Naive B cell (primary cell): ENCODE data around the gene LRCH1. TPM values are rescaled to one million over a fixed set of nuclear protein-coding genes. Genes with fewer than 3 reads are reported as not detected.
"Not testable (repeated sequence)": the region's sequence is repeated elsewhere in the genome, so short reads cannot be mapped to it uniquely, and the experiment has no call there.

Experiments
- ATAC-seq, 2 donors: fragments of 150-1000 bp; cut with Tn5 transposase; 2 replicates each; pipeline ENCODE4 v1.10.0; 2021; ENCODE audit warnings: low read depth in 2 of 2, mild to moderate bottlenecking in 2 of 2, moderate library complexity in 2 of 2
- DNase-seq: peaks from one replicate; pipeline ENCODE4 v3.0.0; 2022
- H3K27ac Mint-ChIP-seq, 6 donors: one replicate each; pipeline ENCODE4 v1.8.0; 2020 to 2022; ENCODE audit warnings: mild to moderate bottlenecking in 6 of 6, mixed read lengths in 6 of 6, moderate library complexity in 5 of 6, inconsistent platforms in 2 of 6
- H3K27me3 Mint-ChIP-seq, 3 donors: one replicate each; pipeline ENCODE4 v1.8.0; 2021 to 2022; ENCODE audit warnings: mixed read lengths in 3 of 3, mild to moderate bottlenecking in 1 of 3
- H3K36me3 Mint-ChIP-seq, 2 donors: one replicate each; pipeline ENCODE4 v1.8.0; 2020 to 2022; ENCODE audit warnings: mixed read lengths in 2 of 2, inconsistent platforms in 1 of 2, mild to moderate bottlenecking in 1 of 2
- H3K4me1 Mint-ChIP-seq, 3 donors: one replicate each; pipeline ENCODE4 v1.8.0; 2020 to 2022; ENCODE audit warnings: mixed read lengths in 3 of 3, inconsistent platforms in 1 of 3, mild to moderate bottlenecking in 1 of 3, moderate library complexity in 1 of 3
- H3K4me3 Mint-ChIP-seq, 8 donors: one replicate each; pipeline ENCODE4 v1.8.0; 2020 to 2022; ENCODE audit warnings: mild to moderate bottlenecking in 8 of 8, mixed read lengths in 8 of 8, moderate library complexity in 8 of 8, inconsistent platforms in 2 of 8
- H3K9me3 Mint-ChIP-seq, 7 donors: one replicate each; pipeline ENCODE4 v1.8.0; 2020 to 2022; ENCODE audit warnings: mixed read lengths in 7 of 7, mild to moderate bottlenecking in 5 of 7, inconsistent platforms in 2 of 7, moderate library complexity in 1 of 7
- polyA plus RNA-seq, 6 donors: library from polyadenylated mRNA; unstranded; fragments of 300-500 nt; fragmentation: Illumina TruSeq; gene quantifications; one replicate each; pipeline ENCODE4 v1.2.3, GENCODE V29; 2021; ENCODE audit warnings: low read depth in 6 of 6

Gene LRCH1, protein sequence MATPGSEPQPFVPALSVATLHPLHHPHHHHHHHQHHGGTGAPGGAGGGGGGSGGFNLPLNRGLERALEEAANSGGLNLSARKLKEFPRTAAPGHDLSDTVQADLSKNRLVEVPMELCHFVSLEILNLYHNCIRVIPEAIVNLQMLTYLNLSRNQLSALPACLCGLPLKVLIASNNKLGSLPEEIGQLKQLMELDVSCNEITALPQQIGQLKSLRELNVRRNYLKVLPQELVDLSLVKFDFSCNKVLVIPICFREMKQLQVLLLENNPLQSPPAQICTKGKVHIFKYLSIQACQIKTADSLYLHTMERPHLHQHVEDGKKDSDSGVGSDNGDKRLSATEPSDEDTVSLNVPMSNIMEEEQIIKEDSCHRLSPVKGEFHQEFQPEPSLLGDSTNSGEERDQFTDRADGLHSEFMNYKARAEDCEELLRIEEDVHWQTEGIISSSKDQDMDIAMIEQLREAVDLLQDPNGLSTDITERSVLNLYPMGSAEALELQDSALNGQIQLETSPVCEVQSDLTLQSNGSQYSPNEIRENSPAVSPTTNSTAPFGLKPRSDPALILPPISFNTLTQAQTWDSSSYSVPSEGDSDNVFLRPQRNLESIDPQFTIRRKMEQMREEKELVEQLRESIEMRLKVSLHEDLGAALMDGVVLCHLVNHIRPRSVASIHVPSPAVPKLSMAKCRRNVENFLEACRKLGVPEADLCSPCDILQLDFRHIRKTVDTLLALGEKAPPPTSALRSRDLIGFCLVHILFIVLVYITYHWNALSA
- 10 to 100 TPM in 3 of 6 donors, 1 to 10 TPM in 3; 6.9 to 14.0 (median 9.8) TPM for polyA plus RNA-seq

DNA sequence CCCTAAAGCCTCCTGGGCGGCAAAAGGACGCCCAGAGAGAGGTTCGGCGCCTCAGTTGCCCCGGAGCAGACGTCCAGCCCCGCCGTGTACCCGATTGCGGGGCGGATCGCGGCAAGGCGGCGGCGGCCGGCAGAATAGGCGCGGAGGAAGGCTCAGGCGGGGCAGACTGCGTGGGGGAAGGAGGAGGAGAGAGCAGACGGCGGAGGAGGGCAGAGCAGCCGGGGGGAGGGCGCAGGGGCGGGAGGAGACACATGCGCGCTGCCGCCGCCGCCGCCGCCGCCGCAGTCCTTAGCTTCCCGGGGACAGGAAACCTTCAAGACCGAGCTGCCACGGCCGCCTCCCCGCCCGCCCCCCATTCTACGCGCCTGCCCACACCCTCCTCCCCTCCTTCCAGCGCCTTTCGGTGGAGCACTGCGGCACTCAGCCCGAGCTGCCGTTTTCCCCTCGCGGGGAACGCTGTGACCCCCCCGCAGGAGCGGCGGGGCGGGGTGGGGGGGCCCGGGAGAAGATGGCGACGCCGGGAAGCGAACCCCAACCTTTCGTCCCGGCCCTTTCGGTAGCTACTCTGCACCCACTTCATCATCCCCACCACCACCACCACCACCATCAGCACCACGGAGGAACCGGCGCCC is at the start of gene LRCH1:
LRCH1 (plus strand) TSS at position 282 of the 632 bp plus-strand sequence; CDS start at position 509, 227 bp downstream.
- ATAC-seq: peak; percentile 72 to 74
- Mint-ChIP-seq H3K9me3 (no peaks in the 10 kb centered on the region), H3K36me3 (no peaks in the 10 kb centered on the region), H3K4me3 (peak within 1 kb of the TSS; percentile 96 to 99 (median 97)), H3K27me3 (no peaks in the 10 kb centered on the region), H3K27ac (peak within 1 kb of the TSS; percentile 95 to 98 (median 97)), H3K4me1 (peaks cover 39 to 54% (median 52%) of the 10 kb centered on the region in 3 donors)
- DNase-seq: peak; percentile 81

DNA sequence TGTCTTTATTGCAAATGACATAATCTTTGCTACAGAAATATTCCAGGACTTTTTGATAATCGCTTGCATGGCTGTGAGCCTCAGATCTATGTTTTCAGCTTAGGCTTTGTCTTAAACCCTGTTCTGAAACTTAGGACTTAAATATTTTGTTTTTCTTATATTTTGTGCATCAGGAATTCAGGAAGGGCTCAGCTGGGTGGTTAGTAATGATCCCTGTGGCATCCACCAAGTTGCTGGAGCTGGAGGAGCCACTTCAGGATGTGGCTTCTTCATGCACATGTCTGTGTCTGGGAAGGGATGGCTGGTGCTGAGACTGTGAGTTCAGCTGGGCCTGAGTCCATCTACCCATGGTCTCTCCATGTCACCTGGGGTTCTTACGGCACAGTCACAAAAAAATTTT is 48.9 kb upstream of the LRCH1 start:
- ATAC-seq (no peak), DNase-seq (no peak)
- H3K4me1 Mint-ChIP-seq: no peaks in the 10 kb centered on the region
- H3K27me3 Mint-ChIP-seq: no peaks in the 10 kb centered on the region
- H3K9me3 Mint-ChIP-seq: peaks cover 0 to 2% (median 0%) of the 10 kb centered on the region in 7 donors
- no peak overlapping the region for H3K4me3 Mint-ChIP-seq
- no peaks in the 10 kb centered on the region for H3K36me3 Mint-ChIP-seq
- H3K27ac Mint-ChIP-seq: no peak overlapping the region

DNA sequence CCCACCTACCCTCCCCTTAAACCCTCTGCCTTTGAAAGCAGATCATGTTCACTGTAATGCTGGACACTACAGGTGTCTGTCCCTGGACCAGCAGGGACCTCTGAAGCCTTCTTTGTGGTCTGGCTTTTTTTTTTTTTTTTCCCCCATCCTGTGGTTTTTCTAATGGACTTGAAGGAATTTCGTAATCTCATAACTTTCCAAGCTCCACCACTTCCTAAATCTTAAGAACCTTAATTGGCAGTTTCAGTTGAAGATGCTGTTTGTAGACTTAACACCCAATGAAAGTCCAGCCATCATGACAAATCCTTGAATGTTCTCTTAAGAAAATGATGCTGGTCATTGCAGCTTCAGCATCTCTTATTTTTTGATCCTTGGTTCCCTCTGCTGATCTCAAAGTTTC is 45.0 kb upstream of the LRCH1 start:
- peaks cover 0 to 2% (median 0%) of the 10 kb centered on the region in 7 donors for H3K9me3 Mint-ChIP-seq
- no peaks in the 10 kb centered on the region for H3K27me3 Mint-ChIP-seq
- no peak overlapping the region for H3K4me3 Mint-ChIP-seq
- H3K36me3 Mint-ChIP-seq: no peaks in the 10 kb centered on the region
- DNase-seq: no peak
- H3K4me1 Mint-ChIP-seq: no peaks in the 10 kb centered on the region
- ATAC-seq: no peak
- H3K27ac Mint-ChIP-seq: no peak overlapping the region

DNA sequence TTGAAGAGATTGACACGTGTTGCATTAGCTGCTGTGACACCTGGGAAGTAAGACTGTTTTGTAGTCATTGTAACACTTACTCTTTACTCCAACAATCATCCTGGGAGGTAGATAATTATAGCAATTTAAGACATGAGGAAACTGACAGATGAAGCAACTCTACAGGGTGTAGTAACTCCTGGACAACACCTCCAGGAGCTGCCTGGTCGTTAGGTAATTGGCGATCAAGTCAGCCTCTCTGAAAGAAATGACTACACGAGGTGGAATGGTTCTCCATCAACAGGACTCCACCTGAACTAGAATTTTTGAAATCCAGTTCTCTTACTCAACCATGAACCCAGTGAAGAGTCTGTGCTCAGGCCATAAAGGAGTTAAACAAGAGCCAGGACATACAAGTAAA is 43.0 kb upstream of the LRCH1 start:
- Mint-ChIP-seq H3K36me3 (no peaks in the 10 kb centered on the region), H3K9me3 (peaks cover 0 to 2% (median 0%) of the 10 kb centered on the region in 7 donors), H3K4me1 (no peaks in the 10 kb centered on the region), H3K4me3 (no peak overlapping the region), H3K27me3 (no peaks in the 10 kb centered on the region), H3K27ac (no peak overlapping the region)
- ATAC-seq: no peak
- DNase-seq: no peak

DNA sequence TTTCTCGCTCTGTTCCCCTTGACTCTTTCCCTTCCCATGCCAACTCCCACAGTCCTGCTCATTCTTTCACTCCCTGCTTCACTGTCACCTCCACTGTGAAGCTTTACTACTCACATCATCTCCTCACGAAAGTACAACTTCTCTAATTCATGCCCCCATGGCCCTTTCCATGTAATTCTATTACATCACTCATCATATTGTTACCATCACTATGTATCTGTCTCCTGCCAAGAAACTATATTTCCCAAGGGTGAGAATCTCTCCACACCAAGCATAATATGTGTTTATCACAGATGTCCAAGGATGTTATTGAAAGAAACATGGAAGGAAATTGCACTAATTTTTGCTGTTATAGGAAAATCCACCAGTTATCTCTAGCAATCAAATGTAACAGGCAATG is 37.2 kb upstream of the LRCH1 start:
- H3K27ac Mint-ChIP-seq: peak overlapping the region in 1 of 6 donors; percentile 53
- ATAC-seq (no peak), DNase-seq (no peak)
- peaks cover 0 to 4% (median 0%) of the 10 kb centered on the region in 3 donors for H3K4me1 Mint-ChIP-seq
- peaks cover 0 to 5% (median 2%) of the 10 kb centered on the region in 7 donors for H3K9me3 Mint-ChIP-seq
- peaks cover 0 to 8% of the 10 kb centered on the region in 2 donors for H3K36me3 Mint-ChIP-seq
- H3K27me3 Mint-ChIP-seq: peaks cover 0 to 9% (median 0%) of the 10 kb centered on the region in 3 donors
- no peak overlapping the region for H3K4me3 Mint-ChIP-seq

DNA sequence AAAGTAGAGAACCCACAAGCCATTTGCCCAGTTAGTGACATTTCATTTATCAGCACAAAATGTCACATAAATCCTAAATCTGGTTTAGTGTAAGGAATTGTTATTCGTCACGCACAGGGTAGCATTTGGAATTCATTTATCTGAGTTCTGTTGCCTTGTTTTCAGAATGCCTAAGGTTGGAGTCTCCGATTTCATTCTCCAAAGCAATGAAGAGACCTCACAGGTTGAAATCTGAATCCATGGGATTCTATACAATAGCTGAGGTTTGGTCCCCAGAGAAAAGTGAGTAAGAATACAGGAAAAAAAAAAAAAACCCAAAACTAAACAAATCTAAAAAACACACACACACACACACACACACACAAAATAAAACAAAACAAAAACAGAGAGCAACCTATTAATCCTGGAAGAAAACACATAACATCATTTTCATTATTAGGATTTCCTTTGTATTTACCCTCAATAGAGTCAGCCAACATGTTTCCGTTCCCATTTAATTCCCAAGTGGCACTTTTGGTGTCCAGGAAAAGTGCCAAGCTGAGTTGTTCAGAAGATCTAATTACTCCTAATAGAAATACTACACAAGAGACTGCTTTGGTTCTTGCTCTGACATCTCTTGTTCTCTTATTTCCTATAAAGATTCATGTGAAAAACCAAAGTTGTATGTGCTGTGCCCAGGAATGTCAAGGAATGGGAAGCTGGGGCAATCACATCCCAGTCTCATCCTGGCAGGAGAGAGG is 36.2 kb upstream of the LRCH1 start:
- no peak overlapping the region for H3K4me3 Mint-ChIP-seq
- peaks cover 0 to 4% (median 0%) of the 10 kb centered on the region in 3 donors for H3K4me1 Mint-ChIP-seq
- H3K9me3 Mint-ChIP-seq: peaks cover 0 to 5% (median 3%) of the 10 kb centered on the region in 7 donors
- ATAC-seq (no peak), DNase-seq (no peak)
- H3K27me3 Mint-ChIP-seq: peaks cover 0 to 9% (median 0%) of the 10 kb centered on the region in 3 donors
- H3K36me3 Mint-ChIP-seq: peaks cover 0 to 8% of the 10 kb centered on the region in 2 donors
- no peak overlapping the region for H3K27ac Mint-ChIP-seq

DNA sequence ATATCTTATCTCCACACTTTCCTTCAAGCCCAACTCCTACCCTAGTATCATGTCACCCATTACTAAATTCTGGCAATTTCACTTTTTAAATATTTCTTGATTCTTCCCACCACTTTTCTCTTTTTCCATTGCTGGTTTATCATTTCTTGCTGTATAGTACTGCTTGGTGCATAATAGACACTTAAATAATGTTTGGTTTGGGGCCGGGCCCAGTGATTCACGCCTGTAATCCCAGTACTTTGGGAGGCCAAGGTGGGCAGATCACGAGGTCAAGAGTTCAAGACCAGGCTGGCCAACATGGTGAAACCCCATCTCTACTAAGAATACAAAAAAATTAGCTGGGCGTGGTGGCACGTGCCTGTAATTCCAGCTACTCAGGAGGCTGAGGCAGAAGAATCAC is 35.2 kb upstream of the LRCH1 start:
- not testable (repeated sequence) for ATAC-seq, H3K27ac Mint-ChIP-seq, H3K36me3 Mint-ChIP-seq, H3K4me1 Mint-ChIP-seq, H3K9me3 Mint-ChIP-seq, DNase-seq, H3K27me3 Mint-ChIP-seq, H3K4me3 Mint-ChIP-seq

DNA sequence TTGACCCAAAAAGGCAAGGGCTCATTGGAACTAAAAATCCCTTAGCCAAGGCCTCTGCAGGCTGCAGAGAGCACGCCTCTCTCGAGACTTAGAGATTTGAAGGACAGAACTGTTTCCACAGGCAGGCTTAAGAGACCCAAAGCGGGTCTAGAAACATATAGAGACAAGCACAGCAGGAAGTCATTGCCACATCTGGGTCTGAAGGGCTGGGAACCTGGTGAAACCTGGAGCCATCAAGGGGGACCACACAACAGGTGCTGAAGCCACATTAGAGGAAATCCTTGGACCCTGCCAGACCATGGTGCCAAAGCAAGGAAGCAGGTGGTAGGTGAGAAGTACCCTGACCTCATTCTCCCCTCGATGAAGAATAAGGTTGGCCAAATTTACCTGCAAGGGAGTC is 33.8 kb upstream of the LRCH1 start:
- Mint-ChIP-seq H3K4me1 (peaks cover 0 to 4% (median 0%) of the 10 kb centered on the region in 3 donors), H3K9me3 (peaks cover 0 to 5% (median 3%) of the 10 kb centered on the region in 7 donors), H3K27ac (no peak overlapping the region), H3K27me3 (peaks cover 0 to 9% (median 0%) of the 10 kb centered on the region in 3 donors), H3K36me3 (peaks cover 0 to 8% of the 10 kb centered on the region in 2 donors), H3K4me3 (peak overlapping the region in 1 of 8 donors; percentile 58)
- ATAC-seq (no peak), DNase-seq (no peak)

DNA sequence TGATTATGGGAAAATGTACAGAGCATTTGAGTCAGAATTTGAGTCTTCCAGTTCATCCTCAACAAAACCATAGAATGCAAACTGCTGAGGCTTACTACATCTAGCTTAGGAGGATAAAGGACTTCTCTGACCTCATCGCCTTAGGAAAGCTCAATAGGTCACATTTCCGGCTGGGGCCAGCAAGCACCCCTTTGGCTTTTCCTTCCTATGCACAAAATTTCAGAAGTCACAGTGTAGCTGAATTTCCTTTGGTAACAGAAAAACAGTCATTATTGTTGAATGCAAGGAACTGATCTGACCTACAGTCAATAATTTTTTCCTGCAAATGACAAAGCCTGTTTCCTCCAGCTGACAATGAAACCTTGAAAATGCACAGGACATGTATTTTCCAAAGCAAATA is 32.8 kb upstream of the LRCH1 start:
- Mint-ChIP-seq H3K27ac (no peak overlapping the region), H3K27me3 (peaks cover 0 to 9% (median 0%) of the 10 kb centered on the region in 3 donors), H3K36me3 (peaks cover 0 to 8% of the 10 kb centered on the region in 2 donors), H3K4me1 (peaks cover 0 to 4% (median 0%) of the 10 kb centered on the region in 3 donors), H3K4me3 (no peak overlapping the region), H3K9me3 (peaks cover 0 to 5% (median 3%) of the 10 kb centered on the region in 7 donors)
- no peak for ATAC-seq
- DNase-seq: no peak

DNA sequence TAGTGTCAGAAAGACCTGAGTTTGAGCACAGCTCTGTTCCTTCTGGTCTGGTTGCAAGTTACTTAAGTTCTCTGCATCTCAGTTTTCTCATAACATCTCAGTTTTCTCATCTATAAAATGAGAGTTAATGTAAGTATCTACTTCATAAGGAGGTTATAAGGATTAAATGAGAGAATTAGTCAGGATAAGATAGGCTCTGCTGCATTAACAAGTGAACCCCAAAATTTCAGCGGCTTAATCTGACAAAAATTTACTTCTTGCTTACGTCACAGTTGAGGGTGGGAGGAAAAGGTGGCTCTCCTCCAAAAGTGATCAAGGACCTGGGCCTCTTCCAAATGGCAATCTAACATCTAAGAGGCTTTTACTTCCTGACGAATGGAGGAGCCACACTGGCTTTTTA is 31.5 kb upstream of the LRCH1 start:
- no peak for DNase-seq
- H3K4me1 Mint-ChIP-seq: no peaks in the 10 kb centered on the region
- H3K4me3 Mint-ChIP-seq: no peak overlapping the region
- H3K27me3 Mint-ChIP-seq: no peaks in the 10 kb centered on the region
- peaks cover 0 to 3% (median 0%) of the 10 kb centered on the region in 7 donors for H3K9me3 Mint-ChIP-seq
- no peak for ATAC-seq
- no peaks in the 10 kb centered on the region for H3K36me3 Mint-ChIP-seq
- no peak overlapping the region for H3K27ac Mint-ChIP-seq

DNA sequence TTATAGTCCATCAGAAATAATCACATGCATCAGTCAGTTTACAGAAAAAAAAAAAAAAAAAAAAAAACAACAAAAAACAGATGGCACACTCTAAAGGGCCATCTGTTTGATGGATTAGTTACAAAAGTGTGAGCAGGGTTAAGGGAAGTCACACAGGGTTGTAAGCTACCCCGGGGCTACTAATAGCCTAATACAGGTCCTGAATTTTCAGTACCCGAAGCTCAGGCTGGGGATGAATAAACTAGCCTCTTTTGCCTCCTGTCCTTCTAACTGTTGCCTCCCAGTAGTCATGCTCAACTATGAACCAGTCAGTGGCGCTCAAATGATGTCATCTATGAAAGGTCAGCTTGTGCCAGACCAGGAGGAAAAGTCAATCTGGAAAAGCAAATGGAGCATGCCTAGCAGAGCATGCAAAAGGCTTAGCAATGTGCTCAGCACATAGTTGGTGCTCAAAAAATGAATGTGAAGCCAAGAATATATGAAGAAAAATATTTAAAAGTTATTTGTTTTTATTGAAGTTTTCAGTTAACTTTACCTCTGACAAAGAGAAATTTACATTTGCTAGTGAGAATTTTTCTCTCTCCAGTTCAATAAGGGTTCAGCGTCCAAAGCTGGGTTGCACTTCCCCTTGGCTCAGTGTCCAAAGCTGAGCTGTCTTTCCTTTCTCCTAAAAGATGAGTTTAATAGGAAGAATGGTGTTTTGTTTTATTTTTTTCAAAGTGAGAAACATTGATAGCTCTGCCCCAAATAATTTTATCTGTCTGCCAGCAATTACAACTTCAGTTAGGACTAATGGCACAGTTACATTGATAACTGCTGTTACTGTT is 30.8 kb upstream of the LRCH1 start:
- DNase-seq: no peak
- H3K4me3 Mint-ChIP-seq: no peak overlapping the region
- H3K9me3 Mint-ChIP-seq: peaks cover 0 to 3% (median 0%) of the 10 kb centered on the region in 7 donors
- no peak for ATAC-seq
- H3K4me1 Mint-ChIP-seq: no peaks in the 10 kb centered on the region
- no peak overlapping the region for H3K27ac Mint-ChIP-seq
- no peaks in the 10 kb centered on the region for H3K36me3 Mint-ChIP-seq
- no peaks in the 10 kb centered on the region for H3K27me3 Mint-ChIP-seq

DNA sequence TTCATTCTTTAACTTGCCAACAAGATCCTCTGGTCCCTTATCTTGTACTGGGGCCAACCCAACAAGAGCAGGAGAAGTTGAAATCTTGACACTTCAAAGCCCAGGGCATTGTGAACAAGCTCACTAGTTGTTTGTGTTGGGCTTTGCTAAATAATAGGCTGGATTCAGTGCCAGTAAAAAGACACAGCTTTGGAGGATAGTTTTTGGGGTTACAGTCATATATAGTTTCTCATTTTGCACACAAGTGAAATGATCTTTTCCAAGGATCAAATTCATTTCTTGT is 30.3 kb upstream of the LRCH1 start:
- Mint-ChIP-seq H3K4me3 (no peak overlapping the region), H3K9me3 (peaks cover 0 to 3% (median 0%) of the 10 kb centered on the region in 7 donors), H3K27ac (no peak overlapping the region), H3K36me3 (no peaks in the 10 kb centered on the region), H3K4me1 (no peaks in the 10 kb centered on the region), H3K27me3 (no peaks in the 10 kb centered on the region)
- ATAC-seq: no peak
- DNase-seq: no peak
